ENCODE data around the gene TMED9. TPM values are rescaled to one million over a fixed set of nuclear protein-coding genes. Genes with fewer than 3 reads are reported as not detected.
A peak's percentile ranks its signal among the peaks of the same experiment; 100 is the strongest.

Gene TMED9
- total RNA-seq, 2 donors from 2014 or later = 82.2 to 155 TPM

GRCh38 chr5:177605667-177606066 lies 13.7 kb downstream of the TMED9 start:
- H3K36me3 ChIP-seq (replicated peaks in 1 of 2; ENCODE audit: insufficient read depth in 1 of 2, low read depth in 2 of 2) = no peaks in the 10 kb centered on the region
- peaks cover 25% of the 10 kb centered on the region for H3K4me1 ChIP-seq
- TF ChIP-seq POLR2A (IDR thresholded peaks at IDR 0.05) = no peak
- TF ChIP-seq CTCF (IDR thresholded peaks at IDR 0.05) = no peak
- no peaks in the 10 kb centered on the region for H3K27me3 ChIP-seq
- 83 to 84% methylated on average over 6 of the region's 6 CpGs for WGBS, 2 donors
- H3K4me3 ChIP-seq = no peak overlapping the region
- ATAC-seq (no peak), DNase-seq (no peak)
- no peaks in the 10 kb centered on the region for H3K9me3 ChIP-seq
- intact Hi-C loops (cut with DNase I) = no loop called here
- no peak overlapping the region for H3K27ac ChIP-seq

GRCh38 chr5:177606071-177607051 lies 14.4 kb downstream of the TMED9 start:
- Histone ChIP-seq H3K36me3 (replicated peaks in 1 of 2; ENCODE audit: insufficient read depth in 1 of 2, low read depth in 2 of 2) (no peaks in the 10 kb centered on the region), H3K27ac (no peak overlapping the region), H3K27me3 (no peaks in the 10 kb centered on the region), H3K4me3 (no peak overlapping the region), H3K9me3 (no peaks in the 10 kb centered on the region), H3K4me1 (peaks cover 18% of the 10 kb centered on the region)
- no peak for DNase-seq
- 81 to 82% methylated on average over 22 of the region's 22 CpGs for WGBS, 2 donors
- TF ChIP-seq CTCF (IDR thresholded peaks at IDR 0.05) (no peak), POLR2A (IDR thresholded peaks at IDR 0.05) (no peak)
- no peak for ATAC-seq
- intact Hi-C loops (cut with DNase I) = no loop called here

GRCh38 chr5:177607115-177607451 lies 15.1 kb downstream of the TMED9 start:
- Histone ChIP-seq H3K36me3 (replicated peaks in 1 of 2; ENCODE audit: insufficient read depth in 1 of 2, low read depth in 2 of 2) (no peaks in the 10 kb centered on the region), H3K27me3 (no peaks in the 10 kb centered on the region), H3K4me3 (no peak overlapping the region), H3K9me3 (no peaks in the 10 kb centered on the region), H3K4me1 (peaks cover 11% of the 10 kb centered on the region), H3K27ac (no peak overlapping the region)
- TF ChIP-seq POLR2A (IDR thresholded peaks at IDR 0.05) (no peak), CTCF (IDR thresholded peaks at IDR 0.05) (no peak)
- WGBS, 2 donors = 44 to 59% methylated on average over 6 to 11 of the region's 11 CpGs
- intact Hi-C loops (cut with DNase I) = no loop called here
- DNase-seq (no peak), ATAC-seq (no peak)

- Histone ChIP-seq H3K4me1 (peaks cover 7% of the 10 kb centered on the region), H3K36me3 (replicated peaks in 1 of 2; ENCODE audit: insufficient read depth in 1 of 2, low read depth in 2 of 2) (no peaks in the 10 kb centered on the region), H3K4me3 (no peak overlapping the region), H3K9me3 (no peaks in the 10 kb centered on the region), H3K27ac (no peak overlapping the region), H3K27me3 (no peaks in the 10 kb centered on the region)
- TF ChIP-seq POLR2A (IDR thresholded peaks at IDR 0.05) (no peak), CTCF (IDR thresholded peaks at IDR 0.05) (peak; percentile 80 to 92 (median 88))
- peak; percentile 82 to 85 (median 84) for DNase-seq
- ATAC-seq = peak; percentile 89
- intact Hi-C loops (cut with DNase I) = no loop called here
- WGBS, 2 donors = 10 to 22% methylated on average over 4 to 15 of the region's 15 CpGs
Measured at GRCh38 chr5:177607452-177608192, 15.6 kb downstream of the TMED9 start.
